HAP-1 (cell line): Measurements from ENCODE around the gene CCDC198.

Source experiments
- DNase-seq, 2 experiments: peaks; one replicate each; pipeline ENCODE4 v3.0.0-alpha.2; 2016 to 2020; ENCODE audit warnings: low spot score in 2 of 2
- H3K27me3 ChIP-seq: fragments of 250-450 bp; sonication (Bioruptor Pico); 2 replicates; pipeline ENCODE4 v1.5.1; 2020; ENCODE audit warnings: low read depth, mild to moderate bottlenecking, moderate library complexity
- H3K36me3 ChIP-seq: fragments of 250-450 bp; sonication (Bioruptor Pico); replicated peaks from 2 replicates; pipeline ENCODE4 v1.5.1; 2020; ENCODE audit warnings: mild to moderate bottlenecking
- H3K4me1 ChIP-seq: fragments of 250-450 bp; sonication (Bioruptor Pico); 2 replicates; pipeline ENCODE4 v1.5.1; 2020; ENCODE audit warnings: mild to moderate bottlenecking
- H3K4me3 ChIP-seq: fragments of 250-450 bp; sonication (Bioruptor Pico); 2 replicates; pipeline ENCODE4 v1.5.1; 2020; ENCODE audit warnings: mild to moderate bottlenecking, moderate library complexity
- H3K9me3 ChIP-seq: fragments of 250-450 bp; sonication (Bioruptor Pico); 2 replicates; pipeline ENCODE4 v1.5.1; 2020; ENCODE audit warnings: mild to moderate bottlenecking, moderate library complexity
- in situ Hi-C: fragments of 300-500 bp; cut with MboI; formaldehyde crosslinking; loops from 3 replicates; pipeline ENCODE4 v1.14.3; 2020; ENCODE audit warnings: low sequenced_read_pairs, inconsistent platforms, mixed read lengths

The CCDC198 gene

DNA sequence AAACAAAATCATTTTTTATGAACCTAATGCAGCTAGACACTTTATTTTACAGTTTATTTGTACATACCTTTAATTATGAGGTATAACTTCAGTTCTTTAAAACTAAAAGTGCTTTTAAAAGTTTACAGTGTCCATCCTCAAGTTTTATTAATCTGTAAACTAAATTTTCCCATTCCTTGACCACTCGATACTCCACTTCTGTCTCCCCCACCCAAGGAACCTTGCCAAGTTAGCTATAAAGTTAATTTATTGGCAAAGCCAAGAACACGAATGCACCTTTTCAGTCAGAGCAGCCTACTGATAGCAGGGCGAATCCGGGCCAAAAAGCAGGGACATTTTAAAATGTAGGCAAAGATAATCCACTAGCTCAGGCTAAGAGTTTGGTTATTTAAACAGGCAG is 73.6 kb downstream of the CCDC198 start:
- Histone ChIP-seq H3K4me1 (no peaks in the 10 kb centered on the region), H3K4me3 (no peak overlapping the region), H3K9me3 (no peaks in the 10 kb centered on the region), H3K36me3 (no peaks in the 10 kb centered on the region), H3K27me3 (no peaks in the 10 kb centered on the region)
- DNase-seq, result no peak
- in situ Hi-C loops, result no loop called here
